ENCODE results near the gene BCCIP. TPM values are rescaled to one million over a fixed set of nuclear protein-coding genes. Genes with fewer than 3 reads are reported as not detected.

Gene BCCIP
- total and polyA plus RNA-seq, 2 of the 8 experiments (the other 6 are each of a cell fraction or from before 2014, with no cell fraction given), result 33.9 to 120 TPM

GRCh38 chr10:125866421-125867029 is 43.2 kb downstream of the BCCIP start:
- no peaks in the 10 kb centered on the region for H3K23me2 ChIP-seq (ENCODE audit: low read depth, low read length)
- H3K79me2 ChIP-seq (ENCODE audit: control insufficient read depth in 1 of 2, insufficient read depth in 2 of 2, low read length in 2 of 2), result no peaks in the 10 kb centered on the region
- no peaks in the 10 kb centered on the region for H3K27me3 ChIP-seq (replicated peaks in 1 of 4; ENCODE audit: control insufficient read depth in 3 of 4, extremely low read depth in 1 of 4, insufficient read depth in 3 of 4, low read length in 3 of 4)
- no peak overlapping the region for H2AK5ac ChIP-seq (ENCODE audit: low read depth, low read length)
- H4K5ac ChIP-seq (ENCODE audit: insufficient read length, low read depth, low read length), result no peak overlapping the region
- H3K27ac ChIP-seq (ENCODE audit: low read depth, low read length), result no peak overlapping the region
- WGBS, 2 experiments (ENCODE audit: extremely low coverage in 1 of 2, insufficient coverage in 1 of 2, insufficient read length in 1 of 2, insufficient replicate concordance in 2 of 2, low coverage in 1 of 2, low lambda C conversion rate in 2 of 2, missing lambda C conversion rate in 1 of 2), result 95% methylated on average over 7 of the region's 7 CpGs; no CpG with 5 or more reads in 1 of the 2 experiments
- H3K9me3 ChIP-seq (ENCODE audit: insufficient read depth in 2 of 2, low read depth in 1 of 2, low read length in 1 of 2), result no peaks in the 10 kb centered on the region
- H2BK20ac ChIP-seq (ENCODE audit: low read length), result no peak overlapping the region
- H3K56ac ChIP-seq (replicated peaks; ENCODE audit: insufficient read length, low read depth, low read length), result no peak overlapping the region
- DNase-seq (ENCODE audit: low read depth in 1 of 2, low spot score in 2 of 2) (no peak), FAIRE-seq (no peak)
- no peak overlapping the region for H3K23ac ChIP-seq (ENCODE audit: insufficient read length)
- no peak overlapping the region for H3K4me2 ChIP-seq (ENCODE audit: insufficient read depth in 1 of 2, low read depth in 2 of 2, low read length in 2 of 2)
- no peaks in the 10 kb centered on the region for H3K4me1 ChIP-seq (replicated peaks in 1 of 4; ENCODE audit: control insufficient read depth in 3 of 4, insufficient read depth in 4 of 4, low read length in 3 of 4)
- H2AFZ ChIP-seq (ENCODE audit: low read length), result no peak overlapping the region
- H3K18ac ChIP-seq (ENCODE audit: extremely low read depth, low read length), result no peak overlapping the region
- H3K4ac ChIP-seq (replicated peaks; ENCODE audit: insufficient read length, low read depth, low read length), result no peak overlapping the region
- no peaks in the 10 kb centered on the region for H3K79me1 ChIP-seq (ENCODE audit: low read depth, low read length)
- no peak overlapping the region for H3K4me3 ChIP-seq (ENCODE audit: extremely low read depth in 1 of 4, insufficient read depth in 2 of 4, low read depth in 3 of 4, low read length in 4 of 4)
- H4K8ac ChIP-seq (ENCODE audit: extremely low read depth, insufficient read depth, low read length), result no peak overlapping the region
- ChIA-PET CTCF (ENCODE audit: partially characterized antibody) (interaction anchor here (0.9 to 4.3 kb wide), 4 partner anchors 8 to 111 kb away, joined by 3 to 30 read pairs (median 9); no protein-coding TSS in a partner anchor), POLR2A (ENCODE audit: partially characterized antibody) (interaction anchor here (1.0 kb wide), 1 partner anchor 9 kb away, joined by 3 read pairs; no protein-coding TSS in a partner anchor)
- H2BK12ac ChIP-seq (ENCODE audit: low read depth, low read length), result no peak overlapping the region
- no peak overlapping the region for H4K91ac ChIP-seq (replicated peaks; ENCODE audit: insufficient read length, low read length)
- H2BK5ac ChIP-seq (ENCODE audit: low read depth, low read length), result no peak overlapping the region
- peaks cover 0 to 2% of the 10 kb centered on the region in 2 experiments for H4K20me1 ChIP-seq (replicated peaks in 1 of 2; ENCODE audit: control insufficient read depth in 1 of 2, insufficient read depth in 2 of 2, low read length in 2 of 2)
- no peak overlapping the region for H2BK15ac ChIP-seq (ENCODE audit: low read length)
- H3K9ac ChIP-seq (replicated peaks in 1 of 4; ENCODE audit: extremely low read depth in 1 of 4, low read depth in 3 of 4, low read length in 3 of 4), result no peak overlapping the region
- peaks cover 0 to 7% (median 2%) of the 10 kb centered on the region in 4 experiments; a peak in 4 of 8 replicates for H3K36me3 ChIP-seq (ENCODE audit: control insufficient read depth in 2 of 4, insufficient read depth in 4 of 4, low read length in 3 of 4)
- H3K14ac ChIP-seq (ENCODE audit: insufficient read length), result no peak overlapping the region
- no peak overlapping the region for H2BK120ac ChIP-seq (replicated peaks; ENCODE audit: low read depth, low read length)
- no peak for TF ChIP-seq CBX8 (IDR thresholded peaks at IDR 0.05; ENCODE audit: borderline replicate concordance, low read depth, low read length)
- no peak for TF ChIP-seq CHD2 (IDR thresholded peaks at IDR 0.05; ENCODE audit: low read length)
- TF ChIP-seq RFX5 (IDR thresholded peaks at IDR 0.05; ENCODE audit: borderline replicate concordance, low read depth, low read length), result no peak
- no peak for TF ChIP-seq TEAD4 (IDR thresholded peaks at IDR 0.05; ENCODE audit: low read depth, low read length)
- TF ChIP-seq FOSL1 (IDR thresholded peaks at IDR 0.05; ENCODE audit: insufficient read depth, low read depth, low read length), result no peak
- TF ChIP-seq NRF1 (IDR thresholded peaks at IDR 0.05; ENCODE audit: low read depth, low read length), result no peak
- no peak for TF ChIP-seq EGR1 (IDR thresholded peaks at IDR 0.05; ENCODE audit: borderline replicate concordance, low read depth, low read length)
- no peak for TF ChIP-seq KDM5A (IDR thresholded peaks at IDR 0.05; ENCODE audit: low read length)

All from H1 (cell line).